Spleen (tissue), 7 donors: Measurements from ENCODE around the gene PIGC.

Experiments used
- POLR2A ChIP-seq, 3 donors: fragments of 450-650 bp; IDR thresholded peaks; one replicate each; pipeline ENCODE4 v1.5.1; 2017; ENCODE audit warnings: antibody characterized with exemption in 3 of 3, mild to moderate bottlenecking in 1 of 3
- TF ChIP-seq, protein P1 (sequence below), 11 experiments: fragments of 200-600 bp in 7 of 11; fragments of 450-650 bp in 4 of 11; sonication (generic) in 4 of 11; IDR thresholded peaks in 8 of 11; conservative IDR thresholded peaks in 3 of 11; 1 replicate in 7 of 11; 2 replicates in 4 of 11; pipeline versions ENCODE4 v1.4.0 to v1.8.0; 2016 to 2021; ENCODE audit warnings: antibody characterized with exemption in 11 of 11, inconsistent platforms in 4 of 11, mild to moderate bottlenecking in 1 of 11
- donor health status: DM: no; HTN: no; CAD: no; lungs with moderate emphysema.
- donor health status: DM: no; HTN: no; CAD: no.
- donor health status: DM: no; HTN: no; CAD: no.

DNA sequence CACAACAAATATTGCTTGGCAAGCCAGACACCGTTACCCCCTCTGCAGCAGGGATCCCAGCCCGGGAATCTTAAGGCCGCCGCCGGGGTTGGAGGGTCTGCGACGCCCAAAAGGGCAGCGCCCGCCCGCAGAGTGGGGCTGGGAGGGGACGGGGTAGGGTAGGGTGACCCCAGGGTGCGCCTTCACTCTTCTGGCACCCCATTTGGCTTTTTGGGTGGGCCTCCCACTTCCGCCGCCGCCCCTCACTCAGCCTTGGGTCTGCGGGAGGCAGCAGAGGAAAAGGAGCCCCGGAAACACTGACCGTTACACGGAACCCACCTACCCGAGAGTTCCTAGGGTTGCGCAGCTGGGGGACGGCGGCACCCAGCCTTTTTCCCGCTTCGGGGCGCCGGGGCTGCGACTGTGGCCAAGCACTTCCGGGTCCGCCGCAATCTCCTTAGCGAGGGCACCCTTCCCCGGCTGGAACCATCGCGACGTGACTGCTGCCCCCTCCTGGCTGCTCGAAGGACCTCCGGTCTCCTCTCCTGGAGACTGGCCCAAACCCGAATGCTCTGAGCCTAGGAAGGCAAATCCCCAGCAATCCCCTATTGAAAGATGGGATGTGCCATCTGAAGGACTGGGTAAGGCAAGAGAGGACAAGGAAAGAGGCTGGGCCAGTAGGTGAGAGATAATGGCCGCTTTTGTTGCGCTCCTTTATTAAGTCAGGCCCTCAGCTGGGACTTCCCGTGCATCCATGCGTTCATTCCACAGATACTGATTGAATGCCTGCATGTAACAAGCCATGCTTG lies at the start of gene PIGC:
- TF ChIP-seq, protein P1, sequence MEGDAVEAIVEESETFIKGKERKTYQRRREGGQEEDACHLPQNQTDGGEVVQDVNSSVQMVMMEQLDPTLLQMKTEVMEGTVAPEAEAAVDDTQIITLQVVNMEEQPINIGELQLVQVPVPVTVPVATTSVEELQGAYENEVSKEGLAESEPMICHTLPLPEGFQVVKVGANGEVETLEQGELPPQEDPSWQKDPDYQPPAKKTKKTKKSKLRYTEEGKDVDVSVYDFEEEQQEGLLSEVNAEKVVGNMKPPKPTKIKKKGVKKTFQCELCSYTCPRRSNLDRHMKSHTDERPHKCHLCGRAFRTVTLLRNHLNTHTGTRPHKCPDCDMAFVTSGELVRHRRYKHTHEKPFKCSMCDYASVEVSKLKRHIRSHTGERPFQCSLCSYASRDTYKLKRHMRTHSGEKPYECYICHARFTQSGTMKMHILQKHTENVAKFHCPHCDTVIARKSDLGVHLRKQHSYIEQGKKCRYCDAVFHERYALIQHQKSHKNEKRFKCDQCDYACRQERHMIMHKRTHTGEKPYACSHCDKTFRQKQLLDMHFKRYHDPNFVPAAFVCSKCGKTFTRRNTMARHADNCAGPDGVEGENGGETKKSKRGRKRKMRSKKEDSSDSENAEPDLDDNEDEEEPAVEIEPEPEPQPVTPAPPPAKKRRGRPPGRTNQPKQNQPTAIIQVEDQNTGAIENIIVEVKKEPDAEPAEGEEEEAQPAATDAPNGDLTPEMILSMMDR (IDR thresholded peaks at IDR 0.05 in 8 of 11, conservative IDR thresholded peaks at IDR 0.05 in 3 of 11): peak; percentile 65 to 95 (median 91)
- TF ChIP-seq POLR2A (IDR thresholded peaks at IDR 0.05): no peak
